HCT116 (cell line): Measurements from ENCODE around the gene DCN.

Experiments
- ELF1 ChIP-seq: IDR thresholded peaks from 2 replicates; pipeline ENCODE4 v1.6.1; 2012; ENCODE audit warnings: low read depth, borderline replicate concordance
- POLR2A ChIP-seq: IDR thresholded peaks from 2 replicates; pipeline ENCODE4 v1.7.0; 2011; ENCODE audit warnings: borderline replicate concordance; ENCODE audit not compliant: insufficient read depth, insufficient read length; ENCODE audit errors: extremely low read depth
- POLR2AphosphoS5 ChIP-seq: IDR thresholded peaks from 2 replicates; pipeline ENCODE4 v1.6.1; 2011; ENCODE audit warnings: mild to moderate bottlenecking, low read depth, low read length, moderate library complexity
- SIN3A ChIP-seq: IDR thresholded peaks from 2 replicates; pipeline ENCODE4 v1.6.1; 2012; ENCODE audit warnings: low read depth
- ZFX ChIP-seq: fragments of 450-650 bp; IDR thresholded peaks from 2 replicates; pipeline ENCODE4 v1.6.1; 2017
- ZNF274 ChIP-seq: fragments of 200-500 bp; sonication (Bioruptor generic); IDR thresholded peaks from 2 replicates; pipeline ENCODE4 v1.6.1; 2014; ENCODE audit warnings: mild to moderate bottlenecking, low read depth, low read length, inconsistent platforms
- TF ChIP-seq, protein P1 (sequence below), 3 experiments: fragments of 200-600 bp in 1 of 3; sonication (generic) in 1 of 3; IDR thresholded peaks in 2 of 3; conservative IDR thresholded peaks in 1 of 3; 2 replicates each; pipeline ENCODE4 v1.5.1; 2012 to 2017; ENCODE audit warnings: low read depth in 2 of 3, low read length in 2 of 3, antibody characterized with exemption in 1 of 3, borderline replicate concordance in 1 of 3, control low read depth in 1 of 3, mild to moderate bottlenecking in 1 of 3, mixed read lengths in 1 of 3, mixed run types in 1 of 3, moderate library complexity in 1 of 3; ENCODE audit not compliant: insufficient read depth in 1 of 3

DNA sequence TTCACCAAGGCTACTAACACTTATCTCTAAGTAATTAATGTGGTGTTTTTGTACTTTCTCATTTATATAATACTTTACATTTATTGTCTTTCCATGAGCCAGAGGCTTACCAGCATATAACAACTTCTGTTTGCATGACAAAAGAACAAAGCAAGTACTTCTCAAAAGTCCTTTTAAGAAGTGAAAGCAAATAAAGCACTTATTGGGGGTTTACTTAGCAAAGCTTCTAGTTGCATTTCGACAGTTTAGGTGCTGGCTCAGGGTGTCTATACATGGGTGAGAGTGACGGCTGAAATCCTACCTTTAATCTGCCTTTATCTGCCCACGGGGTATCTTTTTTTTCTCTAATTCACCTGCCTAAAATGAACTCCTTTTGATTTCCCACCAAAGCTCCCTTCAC, 21.0 kb upstream of the DCN start:
- TF ChIP-seq, protein P1, sequence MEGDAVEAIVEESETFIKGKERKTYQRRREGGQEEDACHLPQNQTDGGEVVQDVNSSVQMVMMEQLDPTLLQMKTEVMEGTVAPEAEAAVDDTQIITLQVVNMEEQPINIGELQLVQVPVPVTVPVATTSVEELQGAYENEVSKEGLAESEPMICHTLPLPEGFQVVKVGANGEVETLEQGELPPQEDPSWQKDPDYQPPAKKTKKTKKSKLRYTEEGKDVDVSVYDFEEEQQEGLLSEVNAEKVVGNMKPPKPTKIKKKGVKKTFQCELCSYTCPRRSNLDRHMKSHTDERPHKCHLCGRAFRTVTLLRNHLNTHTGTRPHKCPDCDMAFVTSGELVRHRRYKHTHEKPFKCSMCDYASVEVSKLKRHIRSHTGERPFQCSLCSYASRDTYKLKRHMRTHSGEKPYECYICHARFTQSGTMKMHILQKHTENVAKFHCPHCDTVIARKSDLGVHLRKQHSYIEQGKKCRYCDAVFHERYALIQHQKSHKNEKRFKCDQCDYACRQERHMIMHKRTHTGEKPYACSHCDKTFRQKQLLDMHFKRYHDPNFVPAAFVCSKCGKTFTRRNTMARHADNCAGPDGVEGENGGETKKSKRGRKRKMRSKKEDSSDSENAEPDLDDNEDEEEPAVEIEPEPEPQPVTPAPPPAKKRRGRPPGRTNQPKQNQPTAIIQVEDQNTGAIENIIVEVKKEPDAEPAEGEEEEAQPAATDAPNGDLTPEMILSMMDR (IDR thresholded peaks at IDR 0.05 in 2 of 3, conservative IDR thresholded peaks at IDR 0.05 in 1 of 3; ENCODE audit: borderline replicate concordance in 1 of 3, insufficient read depth in 1 of 3, low read depth in 2 of 3, low read length in 2 of 3), result no peak
- no peak for TF ChIP-seq ELF1
- TF ChIP-seq ZFX, result no peak
- no peak for TF ChIP-seq POLR2AphosphoS5
- TF ChIP-seq POLR2A, result no peak
- no peak for TF ChIP-seq SIN3A
- TF ChIP-seq ZNF274, result no peak
